Right hindlimb (tissue), 1 donor: ENCODE measurements around the gene PROCA1.
"Not testable (repeated sequence)": the region's sequence is repeated elsewhere in the genome, so short reads cannot be mapped to it uniquely, and the experiment has no call there.

Source experiments
- DNase-seq: peaks from one replicate; pipeline ENCODE4 v3.0.0-alpha.2; 2018

PROCA1 gene

DNA sequence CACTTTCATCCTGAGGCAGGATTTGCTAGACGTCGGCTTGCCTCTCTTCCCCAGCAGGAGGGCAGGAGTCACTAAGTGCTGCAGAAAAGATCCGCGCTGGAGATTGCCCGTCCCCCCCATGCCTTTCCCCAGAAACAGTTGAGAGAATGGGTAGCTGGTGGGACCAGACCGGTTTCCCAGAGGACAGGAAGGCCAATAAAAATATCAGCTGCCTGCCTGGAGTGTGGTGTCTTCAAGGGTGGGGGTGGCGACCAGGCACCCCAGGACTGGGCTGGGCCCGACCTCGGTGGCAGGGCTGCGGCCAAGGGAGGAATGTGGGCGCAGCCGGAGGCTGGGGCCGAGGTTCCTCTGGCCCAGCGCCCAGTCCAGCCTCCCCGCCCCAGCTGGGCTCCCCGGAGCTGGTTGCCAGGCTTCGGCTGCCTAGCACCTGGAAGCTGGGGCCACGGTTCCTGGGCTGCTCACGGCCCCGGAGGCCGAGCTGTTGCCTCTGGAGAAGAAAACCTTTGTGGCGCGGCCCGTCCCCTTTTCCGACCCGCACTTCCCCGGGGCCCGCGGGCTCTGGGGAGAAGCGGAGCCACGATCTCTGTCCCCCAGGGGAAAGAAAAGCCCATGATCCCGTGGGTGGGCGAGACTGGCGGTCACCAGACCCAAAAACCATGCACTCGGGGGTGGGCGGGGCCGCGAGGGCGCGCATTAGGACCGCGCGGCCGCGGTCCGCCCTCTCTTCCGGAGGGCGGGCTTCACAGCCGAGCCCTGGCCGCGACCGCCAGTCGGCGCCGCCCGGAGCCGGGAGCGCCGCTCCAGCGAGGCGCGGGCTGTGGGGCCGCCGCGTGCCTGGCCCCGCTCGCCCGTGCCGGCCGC is 31.8 kb upstream of the PROCA1 start, which contains the start of gene TRAF4:
Gene TRAF4 (plus strand): TSS at position 769 of the 861 bp plus-strand sequence. CDS start 102 bp downstream, outside the sequence.
- DNase-seq: peak; percentile 88

DNA sequence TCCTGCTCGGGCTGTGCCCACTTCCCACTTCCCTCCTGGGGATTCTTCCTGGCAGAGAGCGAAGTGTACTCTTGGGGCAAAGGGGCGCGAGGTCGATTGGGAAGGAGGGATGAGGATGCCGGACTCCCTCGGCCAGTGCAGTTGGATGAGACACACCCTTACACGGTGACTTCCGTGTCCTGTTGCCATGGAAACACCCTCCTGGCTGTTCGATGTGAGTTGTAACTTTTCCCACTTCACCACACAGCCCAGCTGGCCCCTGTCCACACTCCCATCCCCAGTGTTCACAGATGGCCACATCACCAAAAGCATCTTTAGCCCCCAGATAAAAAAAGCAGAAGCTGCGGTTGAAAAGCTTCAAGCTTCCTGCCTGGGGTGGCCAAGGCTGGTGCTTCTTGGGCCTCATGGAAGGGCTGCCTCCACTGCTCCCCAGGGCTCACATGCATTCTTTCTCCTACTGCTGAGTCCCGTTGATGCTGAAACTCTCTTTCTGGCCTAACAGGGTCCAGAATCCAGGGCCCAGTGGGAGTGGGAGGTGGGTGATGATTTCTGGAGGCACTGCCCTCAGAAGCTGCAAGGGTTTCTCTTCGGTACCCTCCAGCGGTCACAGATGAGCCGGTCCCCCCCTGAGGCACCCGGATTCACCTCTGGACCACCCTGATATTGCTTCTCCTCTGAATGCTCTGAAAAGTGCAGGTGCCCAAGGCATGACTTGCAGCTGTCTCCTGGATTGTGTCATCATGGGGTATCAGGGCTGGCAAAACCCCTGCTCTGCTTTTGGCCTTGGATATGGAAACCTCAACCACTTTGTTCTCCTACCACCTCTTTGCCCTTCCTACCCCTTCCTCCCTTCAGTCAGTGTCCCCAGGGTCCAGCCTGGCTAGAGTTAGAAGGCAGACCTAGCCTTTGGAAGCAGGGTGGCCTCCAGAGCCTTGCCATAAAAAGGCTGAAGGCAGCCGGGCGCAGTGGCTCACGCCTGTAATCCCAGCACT is 30.0 kb upstream of the PROCA1 start:
- no peak for DNase-seq

DNA sequence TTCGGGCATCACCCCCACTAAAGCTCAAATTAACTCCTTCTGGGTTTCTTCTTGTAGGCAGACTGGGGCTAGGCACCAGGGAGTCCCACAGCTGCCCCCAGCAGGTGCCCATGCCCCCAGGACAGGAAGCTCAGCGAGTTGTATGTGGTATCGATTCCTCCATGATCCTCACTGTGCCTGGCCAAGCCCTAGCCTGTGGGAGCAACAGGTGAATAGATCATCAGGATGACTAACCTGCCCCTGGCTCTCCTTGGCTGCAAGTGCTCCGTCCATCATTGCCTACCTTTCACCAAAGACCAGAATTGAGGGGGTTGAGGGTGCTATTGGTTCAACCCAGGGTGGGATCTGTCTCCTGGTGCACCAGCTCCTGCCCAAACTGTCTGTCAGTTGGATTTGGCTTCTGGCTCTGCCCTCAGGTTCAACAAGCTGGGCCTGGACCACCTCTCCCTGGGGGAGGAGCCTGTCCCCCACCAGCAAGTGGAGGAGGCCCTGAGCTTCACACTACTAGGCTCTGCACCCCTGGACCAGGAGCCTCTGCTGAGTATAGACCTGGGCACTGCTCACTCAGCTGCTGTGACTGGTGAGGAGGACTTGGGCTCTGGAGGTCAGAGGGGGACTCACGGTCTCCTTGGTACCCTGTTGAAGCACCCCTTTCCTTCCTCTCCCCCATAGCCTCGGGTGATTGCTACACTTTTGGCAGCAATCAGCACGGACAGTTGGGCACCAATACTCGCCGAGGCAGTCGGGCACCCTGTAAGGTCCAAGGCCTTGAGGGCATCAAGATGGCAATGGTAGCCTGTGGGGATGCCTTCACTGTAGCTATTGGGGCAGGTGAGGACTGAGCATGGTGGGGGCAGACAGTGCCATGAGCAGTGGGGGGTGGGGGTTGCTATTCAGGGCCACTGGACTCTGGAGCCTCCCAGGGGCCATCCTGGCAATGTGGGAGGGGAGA is 29.0 kb upstream of the PROCA1 start:
- DNase-seq: no peak

DNA sequence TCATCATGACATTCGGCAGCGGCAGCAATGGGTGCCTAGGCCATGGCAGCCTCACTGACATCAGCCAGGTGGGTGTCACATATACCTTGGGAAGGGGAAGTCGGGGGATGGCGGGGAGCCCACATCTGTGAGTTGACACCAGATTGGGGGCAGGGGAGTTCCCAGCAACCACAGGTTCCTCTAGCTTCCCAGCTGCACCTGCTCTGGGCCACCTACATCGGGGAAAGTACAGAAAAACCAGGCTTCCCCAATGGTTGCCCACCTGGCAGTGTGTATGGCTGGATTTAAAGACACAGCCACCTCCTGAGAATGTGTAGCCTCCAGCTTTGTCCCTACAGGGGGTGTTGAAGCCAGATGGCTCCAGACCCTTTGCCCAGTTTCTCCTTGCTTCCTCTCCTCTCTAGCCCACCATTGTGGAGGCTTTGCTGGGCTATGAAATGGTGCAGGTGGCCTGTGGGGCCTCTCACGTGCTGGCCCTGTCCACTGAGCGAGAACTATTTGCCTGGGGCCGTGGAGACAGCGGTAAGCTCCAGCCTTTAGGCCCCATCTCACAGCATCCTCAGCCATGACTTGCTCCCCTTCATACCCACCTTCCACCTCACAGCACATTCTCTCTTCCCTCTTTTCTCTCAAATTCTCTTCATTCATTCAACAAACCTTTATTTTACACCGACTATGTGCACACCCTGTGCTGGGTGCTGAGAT is 27.1 kb upstream of the PROCA1 start:
- DNase-seq: no peak

DNA sequence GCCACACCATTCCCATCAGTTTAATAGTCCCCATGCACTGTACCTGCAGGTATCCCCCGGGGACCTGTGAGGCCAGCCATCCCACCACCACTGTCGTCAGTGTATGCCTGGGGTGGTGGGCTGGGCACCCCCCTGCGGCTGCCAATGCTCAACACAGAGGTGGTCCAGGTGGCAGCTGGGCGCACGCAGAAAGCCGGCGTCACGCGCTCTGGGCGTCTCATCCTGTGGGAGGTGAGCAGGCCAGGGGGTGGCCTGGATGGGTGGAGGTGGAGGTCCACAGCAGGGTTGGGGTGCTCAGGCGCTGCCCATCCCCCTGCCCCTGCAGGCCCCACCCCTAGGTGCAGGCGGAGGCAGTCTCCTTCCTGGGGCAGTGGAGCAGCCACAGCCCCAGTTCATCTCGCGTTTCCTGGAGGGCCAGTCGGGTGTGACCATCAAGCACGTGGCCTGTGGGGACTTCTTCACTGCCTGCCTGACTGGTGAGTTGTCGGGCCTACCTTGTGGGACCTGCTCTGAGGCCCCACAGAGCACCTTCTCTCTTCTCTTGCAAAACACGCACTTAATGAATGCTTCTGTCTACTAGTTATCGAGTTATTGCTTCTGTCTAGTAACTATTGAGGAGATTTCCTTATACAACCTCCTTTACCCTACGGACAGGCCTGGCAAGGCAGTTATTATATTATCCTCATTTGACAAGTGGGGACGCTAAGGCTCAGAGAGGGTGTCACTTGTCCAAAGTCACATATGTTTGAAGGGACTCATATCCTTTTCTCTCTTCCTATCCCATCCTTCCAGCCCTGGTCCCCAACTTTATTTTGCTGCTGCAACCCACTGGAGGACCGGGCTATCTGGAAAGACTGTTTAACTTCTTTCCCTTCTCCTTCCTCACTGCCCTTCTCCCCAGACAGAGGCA is 26.3 kb upstream of the PROCA1 start:
- DNase-seq: no peak

DNA sequence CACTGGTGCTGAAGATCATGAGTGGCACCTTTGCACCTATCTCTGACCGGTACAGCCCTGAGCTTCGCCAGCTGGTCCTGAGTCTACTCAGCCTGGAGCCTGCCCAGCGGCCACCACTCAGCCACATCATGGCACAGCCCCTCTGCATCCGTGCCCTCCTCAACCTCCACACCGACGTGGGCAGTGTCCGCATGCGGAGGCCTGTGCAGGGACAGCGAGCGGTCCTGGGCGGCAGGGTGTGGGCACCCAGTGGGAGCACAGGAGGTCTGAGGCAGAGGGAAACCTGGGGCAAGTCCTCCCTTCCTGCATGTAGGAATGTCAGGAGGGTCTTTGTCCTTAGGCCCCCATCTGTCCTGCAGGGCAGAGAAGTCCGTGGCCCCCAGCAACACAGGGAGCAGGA is 25.6 kb upstream of the PROCA1 start:
- no peak for DNase-seq

DNA sequence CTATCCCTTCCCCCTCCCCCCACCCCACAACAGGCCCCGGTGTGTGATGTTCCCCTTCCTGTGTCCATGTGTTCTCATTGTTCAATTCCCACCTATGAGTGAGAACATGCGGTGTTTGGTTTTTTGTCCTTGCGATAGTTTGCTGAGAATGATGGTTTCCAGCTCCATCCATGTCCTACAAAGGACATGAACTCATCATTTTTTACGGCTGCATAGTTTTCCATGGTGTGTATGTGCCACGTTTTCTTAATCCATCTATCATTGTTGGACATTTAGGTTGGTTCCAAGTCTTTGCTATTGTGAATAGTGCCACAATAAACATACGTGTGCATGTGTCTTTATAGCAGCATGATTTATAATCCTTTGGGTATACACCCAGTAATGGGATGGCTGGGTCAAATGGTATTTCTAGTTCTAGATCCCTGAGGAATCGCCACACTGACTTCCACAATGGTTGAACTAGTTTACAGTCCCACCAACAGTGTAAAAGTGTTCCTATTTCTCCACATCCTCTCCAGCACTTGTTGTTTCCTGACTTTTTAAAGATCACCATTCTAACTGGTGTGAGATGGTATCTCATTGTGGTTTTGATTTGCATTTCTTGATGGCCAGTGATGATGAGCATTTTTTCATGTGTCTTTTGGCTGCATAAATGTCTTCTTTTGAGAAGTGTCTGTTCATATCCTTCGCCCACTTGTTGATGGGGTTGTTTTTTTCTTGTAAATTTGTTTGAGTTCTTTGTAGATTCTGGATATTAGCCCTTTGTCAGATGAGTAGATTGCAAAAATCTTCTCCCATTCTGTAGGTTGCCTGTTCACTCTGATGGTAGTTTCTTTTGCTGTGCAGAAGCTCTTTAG is 24.5 kb upstream of the PROCA1 start:
- not testable (repeated sequence) for DNase-seq

DNA sequence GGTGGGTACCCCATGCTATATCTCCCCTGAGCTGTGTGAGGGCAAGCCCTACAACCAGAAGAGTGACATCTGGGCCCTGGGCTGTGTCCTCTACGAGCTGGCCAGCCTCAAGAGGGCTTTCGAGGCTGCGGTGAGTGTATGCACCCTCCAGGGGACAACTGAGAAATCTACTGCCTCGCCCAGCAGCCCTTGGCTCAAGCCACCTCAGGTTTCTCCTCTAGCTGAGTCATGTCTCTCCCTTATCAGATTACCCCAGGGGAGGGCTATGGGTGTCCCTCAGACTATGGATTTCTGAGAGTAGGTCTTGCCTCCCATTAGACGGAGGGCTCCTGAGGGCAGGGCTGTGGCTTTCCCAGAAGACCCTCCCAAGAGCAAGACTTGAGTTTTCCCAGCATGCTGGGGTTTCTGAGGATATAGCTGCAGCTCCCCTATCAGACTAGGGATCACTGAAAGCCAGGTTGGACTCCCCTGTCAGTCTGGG is 23.6 kb upstream of the PROCA1 start:
- no peak for DNase-seq

DNA sequence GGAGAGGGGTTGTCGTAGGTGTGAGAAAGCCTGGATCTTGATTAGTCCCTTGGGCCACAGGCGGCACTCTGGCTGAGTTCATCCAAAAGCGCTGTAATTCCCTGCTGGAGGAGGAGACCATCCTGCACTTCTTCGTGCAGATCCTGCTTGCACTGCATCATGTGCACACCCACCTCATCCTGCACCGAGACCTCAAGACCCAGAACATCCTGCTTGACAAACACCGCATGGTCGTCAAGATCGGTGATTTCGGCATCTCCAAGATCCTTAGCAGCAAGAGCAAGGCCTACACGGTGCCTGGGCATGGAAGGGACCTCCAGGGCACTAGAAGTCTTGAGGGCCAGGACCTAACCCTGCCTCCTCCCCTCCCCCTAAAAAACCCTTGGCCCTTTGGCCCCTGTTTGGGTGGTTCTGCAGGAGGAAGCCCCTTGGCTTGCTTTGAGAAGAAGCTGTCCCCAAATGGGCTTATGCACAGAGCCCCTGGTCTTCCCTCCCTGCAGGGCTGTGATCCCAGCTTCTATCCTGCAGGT is 23.1 kb upstream of the PROCA1 start:
- DNase-seq: no peak

DNA sequence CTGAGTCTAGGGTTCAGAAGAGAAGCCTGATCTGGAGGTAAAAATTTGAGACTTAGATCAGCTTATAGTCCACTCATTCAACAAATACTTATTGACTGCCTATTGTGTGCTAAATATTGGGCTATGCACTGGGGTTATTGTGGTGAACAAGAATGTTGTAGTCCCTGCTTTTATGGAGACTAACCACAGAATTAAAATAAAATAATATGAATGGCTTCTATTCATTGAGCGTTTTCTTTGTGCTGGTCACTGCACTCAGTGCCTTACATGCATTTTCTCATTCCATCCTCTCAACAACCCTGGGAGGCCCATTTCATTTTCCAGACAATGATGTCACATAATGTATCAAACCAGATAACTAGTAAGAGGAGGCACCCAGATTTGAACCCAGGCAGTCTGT is 21.7 kb upstream of the PROCA1 start:
- no peak for DNase-seq

DNA sequence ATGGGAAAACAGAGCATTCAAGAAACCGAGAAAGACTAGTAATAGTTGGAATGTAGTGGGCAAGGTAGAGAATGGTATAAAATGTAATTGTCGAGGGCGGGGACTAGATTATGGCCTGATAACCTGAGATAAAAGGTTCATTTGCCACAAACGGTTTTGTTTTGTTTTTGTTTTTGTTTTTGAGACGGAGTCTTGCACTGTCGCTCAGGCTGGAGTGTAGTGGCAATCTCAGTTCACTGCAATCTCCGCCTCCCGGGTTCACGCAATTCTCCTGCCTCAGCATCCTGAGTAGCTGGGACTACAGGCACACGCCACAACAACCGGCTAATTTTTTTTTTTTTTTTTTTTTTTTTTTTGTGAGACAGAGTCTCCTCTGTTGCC is 18.3 kb upstream of the PROCA1 start:
- no peak for DNase-seq

DNA sequence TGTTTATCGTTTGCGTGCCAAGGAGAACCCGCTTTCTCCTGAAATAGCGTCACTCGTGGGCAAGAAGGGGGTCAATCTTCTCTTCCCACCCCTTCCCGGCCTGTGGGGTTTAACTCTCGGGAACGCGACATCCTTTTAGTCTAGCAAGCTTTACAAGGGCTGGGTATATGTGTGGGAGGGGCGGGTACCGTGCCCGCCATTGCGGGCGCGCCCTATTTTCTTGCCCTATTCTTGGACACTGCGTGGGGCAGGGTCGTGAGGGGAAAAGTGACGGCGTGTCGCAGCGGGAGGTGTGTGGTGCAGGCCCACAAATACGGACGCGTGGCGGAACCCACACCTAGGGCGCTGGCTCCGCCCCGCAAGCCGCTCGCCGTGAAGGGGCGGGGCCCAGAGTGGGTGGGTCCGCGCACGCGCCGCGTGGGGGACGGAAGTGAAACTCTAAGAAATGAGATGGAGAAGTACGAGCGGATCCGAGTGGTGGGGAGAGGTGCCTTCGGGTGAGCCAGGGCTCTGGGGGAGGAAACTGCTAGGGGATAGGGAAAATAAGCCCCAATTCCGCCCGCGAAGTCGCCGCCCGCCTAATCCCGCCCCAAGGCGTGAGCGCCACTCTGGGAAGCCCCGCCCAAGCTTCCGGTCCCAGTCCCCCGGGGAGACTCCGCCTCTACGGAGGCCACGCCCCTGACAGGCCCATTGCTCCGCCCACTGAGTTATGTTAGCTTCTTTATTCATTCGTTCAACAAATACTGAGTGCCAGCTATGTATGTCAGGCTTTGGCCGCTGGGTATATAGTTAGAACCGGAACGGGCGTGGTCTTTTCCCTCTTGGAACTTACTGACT is 16.9 kb upstream of the PROCA1 start, which contains the start of gene NEK8:
Gene NEK8 (plus strand): TSS at position 425 of the 837 bp plus-strand sequence. CDS start 26 bp downstream, at position 451.
- peak; percentile 97 for DNase-seq

DNA sequence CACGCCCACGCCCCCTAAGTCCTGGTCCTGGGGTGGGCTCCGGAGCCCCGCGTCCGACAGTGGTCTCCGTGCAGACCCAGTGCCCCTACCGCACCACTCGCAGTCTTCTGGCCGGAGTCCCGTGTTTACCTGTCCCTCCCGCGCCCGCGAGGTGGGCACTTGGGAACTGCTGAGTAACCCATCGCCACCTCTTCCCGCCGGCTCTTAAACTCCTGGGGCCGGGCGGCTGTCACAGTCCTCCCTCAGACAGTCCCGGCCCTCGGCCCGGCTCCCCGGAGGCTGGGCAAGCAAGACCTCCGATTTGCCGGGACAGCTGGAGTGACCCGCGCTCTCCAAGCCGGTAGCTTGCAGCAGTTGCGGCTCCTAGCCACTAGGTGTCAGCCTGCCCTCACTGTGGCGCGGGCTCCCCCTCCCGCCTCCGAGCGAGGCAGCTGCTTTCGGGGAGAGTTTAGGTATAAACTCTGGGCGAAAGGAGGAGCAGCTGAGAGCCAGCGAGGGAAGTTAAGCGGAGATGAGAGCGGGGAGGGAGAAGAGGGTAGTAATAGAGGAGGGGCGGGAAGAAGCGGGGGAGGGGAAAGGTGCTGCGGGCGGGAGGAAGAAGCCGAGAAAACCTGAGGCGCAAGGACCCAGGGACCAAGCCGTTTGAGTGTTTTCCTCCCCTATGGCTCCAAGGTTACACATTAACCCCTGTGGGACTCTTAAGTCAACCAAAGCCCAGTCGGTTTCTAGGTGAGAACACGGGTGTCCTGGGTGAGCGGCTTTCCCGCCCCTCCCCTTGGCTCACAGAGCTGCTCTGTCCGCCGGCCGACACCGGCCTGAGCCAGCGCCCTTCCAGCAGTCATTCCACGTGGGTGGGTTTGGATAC is 15.2 kb upstream of the PROCA1 start:
- peak; percentile 97 for DNase-seq

DNA sequence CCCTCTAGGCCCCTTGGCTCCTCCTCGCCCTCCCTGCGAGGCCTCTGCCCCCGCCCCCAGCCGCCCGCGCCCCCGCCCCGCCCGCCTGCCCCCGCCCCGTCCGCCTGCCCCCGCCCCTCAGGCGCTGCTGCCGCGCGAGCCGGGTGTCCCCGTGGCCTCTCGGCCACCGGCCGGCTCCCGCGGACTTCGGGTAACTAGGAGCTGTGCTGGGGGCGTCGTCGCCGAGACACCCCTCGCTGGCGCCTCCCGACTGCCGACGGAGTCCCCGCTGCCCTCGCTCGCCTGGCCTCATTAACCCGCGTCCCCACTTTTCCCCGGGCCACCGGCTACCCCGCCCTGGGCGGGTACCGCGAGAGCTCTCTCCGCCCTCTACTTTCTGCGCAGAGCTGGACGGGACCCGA is 14.5 kb upstream of the PROCA1 start, which contains the start of gene TLCD1:
Gene TLCD1 (minus strand): TSS at position 8 of the 401 bp plus-strand sequence. CDS start 136 bp downstream, outside the sequence.
- DNase-seq: peak; percentile 89

DNA sequence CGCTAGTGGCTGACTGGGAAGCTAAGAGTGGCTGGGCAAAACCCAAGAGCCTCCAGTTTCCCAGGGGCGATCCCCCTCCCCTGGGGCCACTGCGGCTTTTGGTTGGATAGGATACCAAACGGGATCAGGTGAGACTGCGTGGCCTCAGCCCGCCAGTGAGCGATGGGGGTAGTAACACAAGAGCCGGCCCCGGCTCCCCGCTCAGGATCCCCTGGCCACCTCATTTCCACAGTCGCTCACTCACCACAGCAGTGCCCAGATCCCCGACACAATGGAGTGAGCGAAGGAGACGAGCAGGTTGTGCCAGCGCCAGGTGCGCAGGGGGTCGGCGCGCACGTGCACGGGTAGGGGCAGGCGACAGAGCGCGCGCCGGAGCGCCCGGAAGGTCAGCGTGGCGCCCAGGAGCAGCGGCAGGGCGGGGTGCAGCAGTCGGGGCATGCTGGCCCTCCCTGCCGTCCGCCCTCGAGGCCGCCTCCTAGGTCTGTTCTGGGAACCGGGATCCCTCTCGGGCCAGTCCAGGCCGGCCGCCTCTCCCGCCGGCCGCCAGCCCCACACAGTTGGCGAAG is 14.1 kb upstream of the PROCA1 start:
- no peak for DNase-seq

DNA sequence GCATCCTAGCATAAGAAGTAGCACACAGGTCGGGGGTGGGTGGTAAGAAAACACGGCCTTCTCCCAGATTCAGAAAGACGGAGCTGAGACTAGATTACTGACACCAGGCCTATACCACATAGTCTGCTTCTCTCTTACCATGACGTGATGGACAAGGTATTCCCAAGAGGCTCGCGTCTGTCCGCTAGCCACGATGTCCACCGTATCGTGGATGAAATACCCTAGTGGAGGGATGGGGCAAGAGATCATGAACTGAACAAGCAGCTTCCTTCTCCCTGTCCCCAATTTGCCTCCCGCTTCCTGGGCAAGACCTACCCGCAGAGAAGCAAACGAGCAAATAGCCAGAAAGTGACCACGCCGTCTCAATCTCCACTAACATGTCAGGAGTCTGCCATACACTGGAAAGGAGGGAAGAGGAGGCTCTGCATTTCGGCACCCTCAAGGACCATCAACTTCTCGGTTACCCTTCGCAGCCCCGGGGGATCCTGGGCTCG is 13.5 kb upstream of the PROCA1 start:
- peak; percentile 40 for DNase-seq
